ENCODE measurements around the gene FARP2.
A peak's percentile ranks its signal among the peaks of the same experiment; 100 is the strongest.

FARP2 gene

GRCh38 chr2:241489088-241489487, 133.0 kb downstream of the FARP2 start:
- no peak for DNase-seq (ENCODE audit: low spot score)
- H4K8ac ChIP-seq (ENCODE audit: low read depth, low read length) = no peak overlapping the region

DNA sequence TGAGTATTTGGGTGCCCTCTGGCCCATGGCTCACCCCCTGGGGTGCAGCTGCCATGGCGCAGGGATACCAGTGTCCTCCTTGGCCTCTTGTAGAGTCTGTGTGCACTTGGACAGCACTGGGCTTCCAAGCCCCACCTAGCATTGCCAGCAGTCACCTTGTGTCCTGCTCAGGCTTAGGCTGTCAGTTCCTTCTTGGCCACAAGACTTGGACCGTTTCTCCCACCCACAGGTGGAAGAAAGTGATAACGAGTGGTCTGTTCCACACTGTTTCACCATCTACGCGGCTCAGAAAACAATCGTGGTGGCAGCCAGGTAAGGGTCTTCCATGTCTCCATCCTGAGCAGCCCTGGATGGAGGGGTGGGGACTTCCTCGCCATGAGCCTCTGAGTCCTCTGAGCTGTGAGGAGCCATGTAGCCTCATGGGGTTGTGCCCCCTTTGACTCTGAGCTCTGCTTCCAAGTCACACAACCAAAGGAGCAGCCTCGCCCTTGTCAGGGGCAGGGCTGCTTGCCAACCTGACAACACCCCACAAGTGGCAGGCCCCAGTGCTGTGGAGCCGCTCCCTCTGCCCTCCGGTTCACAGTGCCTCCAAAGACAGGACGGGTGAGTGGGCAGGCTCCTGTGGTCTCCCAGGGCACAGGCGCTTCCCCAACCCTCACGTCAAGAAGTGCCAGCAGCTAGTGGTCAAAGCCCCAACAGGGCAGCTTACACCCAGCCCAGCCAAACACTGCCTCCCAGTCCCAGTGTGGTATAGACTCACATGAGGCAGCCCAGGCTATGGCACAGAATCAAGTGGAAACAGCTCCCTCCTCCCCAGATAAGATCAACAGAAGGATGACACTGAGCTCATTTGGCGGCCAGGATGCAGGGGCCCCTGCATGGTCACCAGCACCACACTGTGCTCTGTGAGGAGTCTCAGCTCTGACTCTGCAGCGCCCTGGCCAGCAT, 133.9 kb downstream of the FARP2 start:
- H2BK120ac ChIP-seq (ENCODE audit: low read depth, low read length) = no peak overlapping the region
- peak overlapping the region; percentile 56 for H4K8ac ChIP-seq (ENCODE audit: low read depth, low read length)
- no peak for DNase-seq (ENCODE audit: low spot score)
- H3K4ac ChIP-seq (ENCODE audit: low read length) = no peak overlapping the region
- peaks cover 10 to 27% of the 10 kb centered on the region in 2 donors for H3K36me3 ChIP-seq (replicated peaks in 1 of 2; ENCODE audit: control insufficient read depth in 2 of 2, insufficient read depth in 2 of 2, low read length in 2 of 2)
- peak overlapping the region; percentile 28 for H3K18ac ChIP-seq (ENCODE audit: low read length)
- H2BK12ac ChIP-seq (ENCODE audit: low read length) = peak overlapping the region; percentile 35
- WGBS, 2 donors (ENCODE audit: extremely low coverage in 2 of 2, insufficient read length in 2 of 2, insufficient replicate concordance in 1 of 2) = no CpG with 5 or more reads among the region's 15 CpGs
- H2BK15ac ChIP-seq (ENCODE audit: low read length) = no peak overlapping the region
- H3K4me3 ChIP-seq (ENCODE audit: low read length in 2 of 2) = peak overlapping the region in 1 of 2 donors; percentile 7
- H2AK5ac ChIP-seq (ENCODE audit: low read depth, low read length) = no peak overlapping the region
- peak overlapping the region; percentile 32 for H3K14ac ChIP-seq (ENCODE audit: low read length)
- H3K4me1 ChIP-seq (ENCODE audit: control insufficient read depth in 2 of 2, insufficient read depth in 1 of 2, low read depth in 1 of 2, low read length in 2 of 2) = no peaks in the 10 kb centered on the region
- no peak overlapping the region for H2BK5ac ChIP-seq (ENCODE audit: low read length)
- no peak overlapping the region for H3K4me2 ChIP-seq (ENCODE audit: insufficient read depth, low read length, poor library complexity, severe bottlenecking)
- H3K23ac ChIP-seq (ENCODE audit: low read depth, low read length, poor library complexity) = peak overlapping the region; percentile 29
- H3K9me3 ChIP-seq (replicated peaks in 1 of 2; ENCODE audit: control insufficient read depth in 2 of 2, insufficient read depth in 1 of 2, low read depth in 1 of 2, low read length in 2 of 2) = peaks cover 0 to 3% of the 10 kb centered on the region in 2 donors
- H3K27ac ChIP-seq (replicated peaks; ENCODE audit: low read length) = no peak overlapping the region
- H3K9ac ChIP-seq (ENCODE audit: low read depth, low read length, poor library complexity) = peak overlapping the region; percentile 2
- no peaks in the 10 kb centered on the region for H3K27me3 ChIP-seq (ENCODE audit: control insufficient read depth in 3 of 3, insufficient read depth in 3 of 3, low read depth in 1 of 3, low read length in 3 of 3)
- H2AFZ ChIP-seq (ENCODE audit: low read length) = no peak overlapping the region
- H4K91ac ChIP-seq (ENCODE audit: low read depth, low read length, poor library complexity) = no peak overlapping the region
- no peaks in the 10 kb centered on the region for H3K79me1 ChIP-seq (ENCODE audit: low read depth, low read length)

More at GRCh38 chr2:241489088-241489487, 133.0 kb downstream of the FARP2 start:
- Histone ChIP-seq H3K4me3 (ENCODE audit: low read length in 2 of 2) (no peak overlapping the region), H3K14ac (ENCODE audit: low read length) (no peak overlapping the region), H3K18ac (ENCODE audit: low read length) (no peak overlapping the region), H3K27me3 (ENCODE audit: control insufficient read depth in 3 of 3, insufficient read depth in 3 of 3, low read depth in 1 of 3, low read length in 3 of 3) (no peaks in the 10 kb centered on the region), H2AK5ac (ENCODE audit: low read depth, low read length) (no peak overlapping the region), H3K9ac (ENCODE audit: low read depth, low read length, poor library complexity) (no peak overlapping the region), H3K4me2 (ENCODE audit: insufficient read depth, low read length, poor library complexity, severe bottlenecking) (no peak overlapping the region), H3K4ac (ENCODE audit: low read length) (no peak overlapping the region), H2BK120ac (ENCODE audit: low read depth, low read length) (no peak overlapping the region), H3K36me3 (replicated peaks in 1 of 2; ENCODE audit: control insufficient read depth in 2 of 2, insufficient read depth in 2 of 2, low read length in 2 of 2) (peaks cover 3 to 18% of the 10 kb centered on the region in 2 donors), H3K27ac (replicated peaks; ENCODE audit: low read length) (no peak overlapping the region), H2BK12ac (ENCODE audit: low read length) (no peak overlapping the region), H3K79me1 (ENCODE audit: low read depth, low read length) (no peaks in the 10 kb centered on the region), H2BK15ac (ENCODE audit: low read length) (no peak overlapping the region), H3K9me3 (replicated peaks in 1 of 2; ENCODE audit: control insufficient read depth in 2 of 2, insufficient read depth in 1 of 2, low read depth in 1 of 2, low read length in 2 of 2) (peaks cover 0 to 3% of the 10 kb centered on the region in 2 donors), H4K91ac (ENCODE audit: low read depth, low read length, poor library complexity) (no peak overlapping the region), H3K4me1 (ENCODE audit: control insufficient read depth in 2 of 2, insufficient read depth in 1 of 2, low read depth in 1 of 2, low read length in 2 of 2) (no peaks in the 10 kb centered on the region), H2AFZ (ENCODE audit: low read length) (no peak overlapping the region), H3K23ac (ENCODE audit: low read depth, low read length, poor library complexity) (no peak overlapping the region), H2BK5ac (ENCODE audit: low read length) (no peak overlapping the region)
- WGBS, 2 donors (ENCODE audit: extremely low coverage in 2 of 2, insufficient read length in 2 of 2, insufficient replicate concordance in 1 of 2) = no CpG with 5 or more reads among the region's 3 CpGs

GRCh38 chr2:241490825-241491506, 134.9 kb downstream of the FARP2 start:
- DNase-seq (ENCODE audit: low spot score) = no peak
- H3K18ac ChIP-seq (ENCODE audit: low read length) = peak overlapping the region; percentile 72
- no peak overlapping the region for H3K4me3 ChIP-seq (ENCODE audit: low read length in 2 of 2)
- H2AK5ac ChIP-seq (ENCODE audit: low read depth, low read length) = no peak overlapping the region
- H3K79me1 ChIP-seq (ENCODE audit: low read depth, low read length) = no peaks in the 10 kb centered on the region
- no peak overlapping the region for H3K27ac ChIP-seq (replicated peaks; ENCODE audit: low read length)
- no peak overlapping the region for H2BK5ac ChIP-seq (ENCODE audit: low read length)
- no peak overlapping the region for H3K14ac ChIP-seq (ENCODE audit: low read length)
- H2BK15ac ChIP-seq (ENCODE audit: low read length) = no peak overlapping the region
- no peaks in the 10 kb centered on the region for H3K27me3 ChIP-seq (ENCODE audit: control insufficient read depth in 3 of 3, insufficient read depth in 3 of 3, low read depth in 1 of 3, low read length in 3 of 3)
- no peak overlapping the region for H3K4ac ChIP-seq (ENCODE audit: low read length)
- no peak overlapping the region for H2BK120ac ChIP-seq (ENCODE audit: low read depth, low read length)
- H3K9me3 ChIP-seq (replicated peaks in 1 of 2; ENCODE audit: control insufficient read depth in 2 of 2, insufficient read depth in 1 of 2, low read depth in 1 of 2, low read length in 2 of 2) = peaks cover 0 to 3% of the 10 kb centered on the region in 2 donors
- H2BK12ac ChIP-seq (ENCODE audit: low read length) = no peak overlapping the region
- H3K4me1 ChIP-seq (ENCODE audit: control insufficient read depth in 2 of 2, insufficient read depth in 1 of 2, low read depth in 1 of 2, low read length in 2 of 2) = no peaks in the 10 kb centered on the region
- H4K8ac ChIP-seq (ENCODE audit: low read depth, low read length) = no peak overlapping the region
- no CpG with 5 or more reads among the region's 16 CpGs for WGBS, 2 donors (ENCODE audit: extremely low coverage in 2 of 2, insufficient read length in 2 of 2, insufficient replicate concordance in 1 of 2)
- no peak overlapping the region for H4K91ac ChIP-seq (ENCODE audit: low read depth, low read length, poor library complexity)
- peaks cover 20 to 37% of the 10 kb centered on the region in 2 donors for H3K36me3 ChIP-seq (replicated peaks in 1 of 2; ENCODE audit: control insufficient read depth in 2 of 2, insufficient read depth in 2 of 2, low read length in 2 of 2)
- no peak overlapping the region for H3K9ac ChIP-seq (ENCODE audit: low read depth, low read length, poor library complexity)
- H3K23ac ChIP-seq (ENCODE audit: low read depth, low read length, poor library complexity) = peak overlapping the region; percentile 61
- no peak overlapping the region for H2AFZ ChIP-seq (ENCODE audit: low read length)
- H3K4me2 ChIP-seq (ENCODE audit: insufficient read depth, low read length, poor library complexity, severe bottlenecking) = no peak overlapping the region
